ENCODE measurements around the gene PI4KB.

PI4KB gene

GRCh38 chr1:151275341-151275740, 51.9 kb downstream of the PI4KB start:
- peak; percentile 31 for DNase-seq

DNA sequence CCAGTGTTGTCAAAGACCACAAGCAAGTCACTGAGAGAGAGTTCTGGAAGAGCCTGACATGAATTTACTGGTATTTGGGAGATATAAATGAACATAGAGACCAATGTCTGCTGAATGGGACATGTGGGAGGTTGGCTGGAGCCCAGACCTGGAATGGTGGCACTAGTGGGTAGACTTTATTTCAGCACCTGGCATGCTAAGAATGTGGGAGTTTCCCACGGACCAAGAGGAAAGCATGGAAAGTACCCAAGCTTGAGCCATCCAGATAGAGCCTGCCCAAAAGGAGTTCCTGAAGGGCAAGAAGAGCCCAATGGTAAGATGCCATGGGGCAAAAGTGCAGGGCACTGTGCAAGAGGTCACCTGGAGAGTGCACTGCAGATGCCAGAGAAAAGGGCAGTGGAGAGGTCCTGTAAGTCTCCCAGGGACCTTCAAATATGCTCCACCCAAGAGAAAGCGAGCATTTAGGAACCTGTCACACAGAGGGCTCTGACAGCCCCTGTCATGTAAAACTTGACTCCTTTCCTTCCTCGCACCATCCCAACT, 53.2 kb downstream of the PI4KB start:
- DNase-seq = no peak

DNA sequence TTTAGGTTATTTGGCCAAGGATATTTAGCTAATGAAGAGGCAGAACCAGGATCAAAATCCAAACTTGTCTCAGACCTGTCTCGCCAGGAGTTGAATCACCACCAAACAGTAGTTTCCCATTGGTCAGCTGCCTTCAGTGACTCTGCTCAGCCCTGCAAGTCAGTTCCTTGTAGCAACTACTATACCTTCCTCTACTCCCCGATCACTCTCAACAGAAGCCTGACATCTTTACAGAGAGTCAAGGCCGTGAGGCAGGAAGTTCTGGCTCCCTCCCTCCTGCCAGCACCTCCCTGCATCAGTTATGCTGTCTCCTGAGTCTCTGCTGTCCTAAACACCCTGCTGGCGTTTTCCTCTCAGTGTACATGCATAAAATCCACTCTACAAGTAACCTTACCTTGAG, 59.5 kb downstream of the PI4KB start:
- DNase-seq = no peak

DNA sequence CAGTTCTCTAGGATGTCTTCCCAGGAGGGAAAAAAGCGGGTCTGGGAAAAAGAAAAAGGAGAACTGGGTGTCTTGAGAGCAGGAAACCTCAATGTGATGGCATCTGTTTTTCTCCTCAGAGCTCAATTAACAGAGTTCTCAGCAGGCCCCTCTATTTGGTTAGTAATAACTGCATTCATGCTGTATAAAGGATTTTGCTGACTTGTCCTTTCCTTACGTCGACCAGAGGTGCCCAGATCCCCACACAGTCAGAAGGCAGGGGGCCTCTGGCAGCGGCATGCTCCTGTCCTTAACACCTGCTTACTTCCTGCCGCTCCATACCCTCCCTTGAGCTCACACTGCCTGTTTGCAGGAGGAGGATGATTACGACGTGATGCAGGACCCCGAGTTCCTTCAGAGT, 60.4 kb downstream of the PI4KB start:
- DNase-seq = no peak

DNA sequence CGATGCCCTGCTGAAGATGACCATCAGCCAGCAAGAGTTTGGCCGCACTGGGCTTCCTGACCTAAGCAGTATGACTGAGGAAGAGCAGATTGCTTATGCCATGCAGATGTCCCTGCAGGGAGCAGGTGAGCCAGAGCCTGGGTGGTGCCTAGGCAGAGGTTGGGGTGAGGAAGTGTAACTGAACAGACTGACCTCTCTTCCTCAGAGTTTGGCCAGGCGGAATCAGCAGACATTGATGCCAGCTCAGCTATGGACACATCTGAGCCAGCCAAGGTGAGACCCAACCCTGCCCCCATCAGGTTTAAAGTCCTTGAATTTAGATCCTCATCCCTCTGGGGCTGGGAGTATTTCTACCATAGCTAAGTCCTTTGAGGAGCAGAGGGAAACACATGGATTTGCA, 60.9 kb downstream of the PI4KB start:
- no peak for DNase-seq

DNA sequence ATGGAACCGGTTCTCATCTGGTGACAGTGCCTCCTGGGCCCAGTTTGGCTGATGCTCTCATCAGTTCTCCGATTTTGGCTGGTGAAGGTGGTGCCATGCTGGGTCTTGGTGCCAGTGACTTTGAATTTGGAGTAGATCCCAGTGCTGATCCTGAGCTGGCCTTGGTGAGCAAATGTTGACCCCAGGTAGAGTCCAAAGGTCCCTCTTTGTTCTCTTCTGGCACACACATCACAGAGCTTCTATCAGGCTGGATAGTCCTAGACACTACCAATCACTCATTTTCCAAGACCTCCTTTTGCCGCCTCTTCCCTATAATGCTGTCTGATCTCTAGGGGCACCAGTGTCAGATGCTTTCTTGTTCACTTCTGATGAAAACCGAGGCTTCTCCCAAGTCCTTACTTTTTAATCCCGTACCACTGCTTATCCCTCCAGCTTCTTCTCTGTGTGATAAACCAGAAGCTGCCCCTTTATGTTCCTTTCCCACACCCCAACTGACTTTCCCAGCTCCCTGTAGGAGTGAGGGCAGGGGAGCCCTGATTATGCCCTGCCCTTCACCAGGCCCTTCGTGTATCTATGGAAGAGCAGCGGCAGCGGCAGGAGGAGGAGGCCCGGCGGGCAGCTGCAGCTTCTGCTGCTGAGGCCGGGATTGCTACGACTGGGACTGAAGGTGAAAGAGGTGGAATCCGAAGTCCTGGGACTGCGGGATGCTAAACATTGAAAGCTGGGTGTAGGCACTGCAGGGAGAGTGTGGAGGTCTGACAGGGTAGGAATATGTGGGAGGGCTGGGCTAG, 61.6 kb downstream of the PI4KB start:
- no peak for DNase-seq

GRCh38 chr1:151259351-151259750, 67.9 kb downstream of the PI4KB start:
- no peak for DNase-seq

DNA sequence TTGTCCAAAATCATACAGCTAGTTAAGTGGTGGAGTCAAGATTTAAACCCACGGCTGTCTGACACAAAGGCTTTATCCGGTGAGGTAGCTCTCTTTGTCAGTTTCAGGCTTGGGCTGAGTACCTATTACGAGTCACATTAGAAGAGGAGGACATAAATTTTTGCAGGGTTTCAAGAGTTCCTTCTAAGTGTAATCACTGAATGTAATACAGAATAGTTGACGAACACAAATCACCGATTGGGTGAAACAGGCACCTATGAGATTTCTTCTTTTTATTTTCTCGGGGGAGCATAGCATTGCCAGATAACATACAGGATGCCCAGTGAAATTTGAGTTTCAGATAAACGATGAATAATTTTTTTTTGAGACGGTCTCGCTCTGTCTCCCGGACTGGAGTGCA, 71.8 kb downstream of the PI4KB start:
- DNase-seq = peak; percentile 11

DNA sequence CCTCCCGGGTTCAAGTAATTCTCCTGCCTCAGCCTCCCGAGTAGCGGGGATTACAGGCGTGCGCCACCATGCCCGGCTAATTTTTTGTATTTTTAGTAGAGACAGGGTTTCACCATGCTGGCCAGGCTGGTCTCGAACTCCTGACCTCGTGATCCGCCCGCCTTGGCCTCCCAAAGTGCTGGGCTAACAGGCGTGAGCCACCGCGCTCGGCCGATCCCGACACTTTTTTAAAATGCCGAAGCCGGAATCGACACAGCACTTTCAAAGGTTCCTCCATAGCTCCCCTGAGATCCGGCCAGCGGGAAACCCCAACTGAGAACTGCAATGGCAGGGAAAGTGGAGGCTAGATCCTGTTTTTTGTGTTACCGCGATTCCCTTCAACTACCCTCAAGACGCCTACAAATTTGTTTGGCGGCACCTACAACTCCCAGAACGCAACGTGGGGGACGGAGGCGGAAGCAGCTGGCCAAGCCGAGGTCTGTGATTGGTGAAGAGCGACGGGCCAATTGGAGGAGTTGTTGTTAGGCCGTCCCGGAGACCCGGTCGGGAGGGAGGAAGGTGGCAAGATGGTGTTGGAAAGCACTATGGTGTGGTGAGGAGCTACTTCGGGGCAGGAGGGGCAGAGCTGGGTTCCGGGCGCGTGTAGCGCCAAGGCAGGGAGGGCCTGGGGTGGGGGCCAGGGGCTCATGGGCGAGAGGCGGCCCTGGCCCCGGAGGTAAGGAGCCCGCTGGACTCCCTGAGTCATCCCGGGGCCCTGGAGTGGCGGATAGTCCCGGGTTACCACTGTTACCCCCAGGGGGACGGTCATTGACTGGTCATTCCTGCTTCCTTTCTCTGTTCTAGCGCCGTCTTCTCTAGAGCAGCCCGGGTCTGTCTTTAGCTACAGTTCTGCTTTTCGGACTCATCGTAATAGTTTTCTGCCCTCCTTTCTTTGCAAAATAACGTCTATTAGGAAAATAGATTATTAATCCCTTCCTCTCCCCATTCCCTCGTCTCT, 72.7 kb downstream of the PI4KB start, which contains the start of gene PSMD4:
Gene PSMD4 (plus strand): TSS at position 518 of the 997 bp plus-strand sequence. CDS start 49 bp downstream, at position 567.
- DNase-seq = peak; percentile 99

DNA sequence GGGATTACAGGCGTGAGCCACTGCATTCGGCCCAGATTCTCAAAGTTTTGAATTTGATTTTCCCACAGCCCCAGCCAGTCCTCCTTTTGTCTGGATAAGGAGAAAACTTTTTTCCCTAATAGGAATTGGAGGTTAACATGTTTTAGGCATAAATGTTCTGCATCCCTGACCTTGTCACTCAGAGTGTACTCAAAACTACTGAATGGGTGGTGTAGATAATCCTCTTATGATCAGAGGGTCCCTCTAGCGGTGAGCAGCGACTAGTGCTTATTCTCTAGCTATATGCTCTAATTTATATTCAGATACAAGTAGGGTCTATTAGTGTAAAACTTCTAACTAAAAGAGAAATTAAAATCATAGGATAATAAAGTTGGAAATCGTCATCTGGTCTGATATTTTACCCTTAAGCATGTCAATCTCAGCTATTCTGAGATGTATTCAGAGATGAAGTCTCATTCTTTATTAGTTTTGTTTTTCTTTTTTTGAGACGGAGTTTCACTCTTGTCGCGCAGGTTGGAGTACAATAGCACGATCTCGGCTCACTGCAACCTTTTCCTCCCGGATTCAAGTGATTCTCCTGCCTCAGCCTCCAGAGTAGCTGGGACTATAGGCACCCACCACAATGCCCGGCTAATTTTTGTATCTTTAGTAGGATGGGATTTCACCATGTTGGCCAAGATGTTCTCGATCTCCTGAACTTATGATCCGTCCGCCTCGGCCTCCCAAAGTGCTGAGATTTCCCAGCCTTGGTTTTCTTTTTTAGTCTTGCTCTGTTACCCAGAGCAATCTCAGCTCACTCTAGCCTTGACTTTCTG, 75.4 kb downstream of the PI4KB start:
- DNase-seq = peak; percentile 82

DNA sequence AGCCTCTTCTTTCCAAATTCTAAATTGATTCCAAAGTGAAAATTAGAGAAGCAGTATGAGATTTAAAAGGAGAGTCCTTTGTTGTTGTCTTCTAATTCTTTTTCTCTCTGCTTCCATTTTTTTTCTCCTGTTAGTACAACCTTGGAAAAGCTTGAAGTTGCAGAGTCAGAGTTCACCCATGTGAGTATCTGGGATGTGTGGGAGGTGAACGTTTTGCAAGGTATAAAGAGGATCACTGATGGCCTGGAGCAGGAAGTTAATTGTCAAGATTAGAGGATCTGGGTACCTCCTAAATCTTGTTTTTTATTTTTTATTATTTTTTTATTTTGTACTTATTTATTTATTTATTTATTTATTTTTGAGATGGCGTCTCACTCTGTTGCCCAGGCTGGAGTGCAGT, 80.4 kb downstream of the PI4KB start:
- DNase-seq = peak; percentile 10

- no peak for DNase-seq
Measured at GRCh38 chr1:151243683-151244216, 83.5 kb downstream of the PI4KB start.

DNA sequence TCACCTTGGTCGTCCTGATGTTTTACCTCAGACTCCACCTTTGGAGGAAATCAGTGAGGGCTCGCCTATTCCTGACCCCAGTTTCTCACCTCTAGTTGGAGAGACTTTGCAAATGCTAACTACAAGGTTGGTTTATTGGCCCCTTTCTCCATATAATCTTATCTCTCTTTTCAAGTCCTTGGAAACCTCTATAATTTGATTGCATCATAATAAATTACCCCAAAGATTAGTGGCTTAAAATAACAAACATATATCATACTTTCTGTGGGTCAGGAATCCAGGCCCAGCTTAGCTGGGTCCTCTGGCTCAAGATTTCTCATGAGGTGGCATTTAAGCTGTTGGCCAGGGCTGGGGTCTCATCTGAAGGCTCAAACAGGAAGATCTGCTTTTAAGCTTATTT, 84.8 kb downstream of the PI4KB start:
- no peak for DNase-seq
